Measurements from ENCODE around the gene NDUFV3. TPM values are rescaled to one million over a fixed set of nuclear protein-coding genes. Genes with fewer than 3 reads are reported as not detected.

Gene NDUFV3
- total RNA-seq: 41.3 and 44.9 TPM in 2 replicates
- long read RNA-seq, full-length matches to known transcripts: 120 of 145 reads
- long read RNA-seq, partial matches to known transcripts: 13 of 145 reads
- long read RNA-seq, other reads (novel, unspliced or antisense): 12 of 145 reads

- Mint-ChIP-seq H3K27ac (ENCODE audit: unreplicated experiment) (peak within 1 kb of the TSS; percentile 94), H3K4me1 (ENCODE audit: unreplicated experiment) (peaks cover 12% of the 10 kb centered on the region), H3K27me3 (ENCODE audit: unreplicated experiment) (no peaks in the 10 kb centered on the region), H3K9me3 (ENCODE audit: unreplicated experiment) (no peaks in the 10 kb centered on the region), H3K4me3 (ENCODE audit: unreplicated experiment) (peak within 1 kb of the TSS; percentile 83), H3K36me3 (ENCODE audit: unreplicated experiment) (peaks cover 5% of the 10 kb centered on the region)
- no peak for TF ChIP-seq CTCF (IDR thresholded peaks at IDR 0.05)
- peak; percentile 100 for DNase-seq (ENCODE audit: extremely low spot score, unreplicated experiment)
Observed at GRCh38 chr21:42892931-42893755, at the start of gene NDUFV3. TSS of gene NDUFV3 (plus strand) at chr21:42893309. CDS start at chr21:42893334, 25 bp downstream.

GRCh38 chr21:42844411-42845113 lies 48.5 kb upstream of the NDUFV3 start:
- TF ChIP-seq CTCF (IDR thresholded peaks at IDR 0.05): no peak
- Mint-ChIP-seq H3K9me3 (ENCODE audit: unreplicated experiment) (no peaks in the 10 kb centered on the region), H3K4me3 (ENCODE audit: unreplicated experiment) (no peak overlapping the region), H3K4me1 (ENCODE audit: unreplicated experiment) (peaks cover 6% of the 10 kb centered on the region), H3K36me3 (ENCODE audit: unreplicated experiment) (peaks cover 17% of the 10 kb centered on the region), H3K27ac (ENCODE audit: unreplicated experiment) (no peak overlapping the region), H3K27me3 (ENCODE audit: unreplicated experiment) (no peaks in the 10 kb centered on the region)
- no peak for DNase-seq (ENCODE audit: extremely low spot score, unreplicated experiment)

- no peak overlapping the region for H3K27ac Mint-ChIP-seq (ENCODE audit: unreplicated experiment)
- peaks cover 6% of the 10 kb centered on the region for H3K4me1 Mint-ChIP-seq (ENCODE audit: unreplicated experiment)
- H3K27me3 Mint-ChIP-seq (ENCODE audit: unreplicated experiment): no peaks in the 10 kb centered on the region
- H3K4me3 Mint-ChIP-seq (ENCODE audit: unreplicated experiment): no peak overlapping the region
- H3K36me3 Mint-ChIP-seq (ENCODE audit: unreplicated experiment): peaks cover 17% of the 10 kb centered on the region
- no peaks in the 10 kb centered on the region for H3K9me3 Mint-ChIP-seq (ENCODE audit: unreplicated experiment)
- no peak for DNase-seq (ENCODE audit: extremely low spot score, unreplicated experiment)
- TF ChIP-seq CTCF (IDR thresholded peaks at IDR 0.05): no peak
Observed at GRCh38 chr21:42845296-42845965, 47.7 kb upstream of the NDUFV3 start.

- Mint-ChIP-seq H3K27me3 (ENCODE audit: unreplicated experiment) (no peaks in the 10 kb centered on the region), H3K4me1 (ENCODE audit: unreplicated experiment) (peaks cover 6% of the 10 kb centered on the region), H3K9me3 (ENCODE audit: unreplicated experiment) (no peaks in the 10 kb centered on the region), H3K27ac (ENCODE audit: unreplicated experiment) (no peak overlapping the region), H3K36me3 (ENCODE audit: unreplicated experiment) (peaks cover 19% of the 10 kb centered on the region), H3K4me3 (ENCODE audit: unreplicated experiment) (no peak overlapping the region)
- TF ChIP-seq CTCF (IDR thresholded peaks at IDR 0.05): no peak
- no peak for DNase-seq (ENCODE audit: extremely low spot score, unreplicated experiment)
Observed at GRCh38 chr21:42846221-42846620, 46.9 kb upstream of the NDUFV3 start.

Measured in osteocyte (in vitro differentiated cells).